GM18907 (cell line): Measurements from ENCODE around the gene MALL.
A peak's percentile ranks its signal among the peaks of the same experiment; 100 is the strongest.
"Not testable (repeated sequence)": the region's sequence is repeated elsewhere in the genome, so short reads cannot be mapped to it uniquely, and the experiment has no call there.

Experiments used
- ATAC-seq: cut with Tn5 transposase; IDR thresholded peaks from one replicate; pipeline ENCODE4 v1.9.1; 2021; ENCODE audit warnings: mild to moderate bottlenecking, moderate library complexity; ENCODE audit not compliant: unreplicated experiment

MALL gene

GRCh38 chr2:110115291-110116032 is at the start of gene MALL:
TSS of gene MALL (minus strand) at chr2:110115822. CDS start at chr2:110115792, 30 bp downstream.
- no peak for ATAC-seq

GRCh38 chr2:110157153-110157793 is 41.7 kb upstream of the MALL start:
- ATAC-seq, result peak; percentile 66

GRCh38 chr2:110154828-110155227 is 39.2 kb upstream of the MALL start:
- ATAC-seq, result not testable (repeated sequence)

- ATAC-seq, result not testable (repeated sequence)
Measured at GRCh38 chr2:110154188-110154587, 38.6 kb upstream of the MALL start.

GRCh38 chr2:110153416-110153815 is 37.8 kb upstream of the MALL start:
- no peak for ATAC-seq

GRCh38 chr2:110152943-110153342 is 37.3 kb upstream of the MALL start:
- ATAC-seq, result no peak

GRCh38 chr2:110149330-110150220 is 34.0 kb upstream of the MALL start:
- no peak for ATAC-seq

- ATAC-seq, result no peak
Measured at GRCh38 chr2:110146945-110147332, 31.3 kb upstream of the MALL start.

- ATAC-seq, result no peak
Measured at GRCh38 chr2:110146183-110146944, 30.7 kb upstream of the MALL start.

- ATAC-seq, result peak; percentile 66
Measured at GRCh38 chr2:110143982-110144381, 28.4 kb upstream of the MALL start.

- no peak for ATAC-seq
Measured at GRCh38 chr2:110140401-110140800, 24.8 kb upstream of the MALL start.

GRCh38 chr2:110134025-110134424 is 18.4 kb upstream of the MALL start:
- ATAC-seq, result no peak

- ATAC-seq, result no peak
Measured at GRCh38 chr2:110131166-110131565, 15.5 kb upstream of the MALL start.

GRCh38 chr2:110130757-110131156 is 15.1 kb upstream of the MALL start:
- no peak for ATAC-seq

- ATAC-seq, result no peak
Measured at GRCh38 chr2:110126906-110127305, 11.3 kb upstream of the MALL start.

- no peak for ATAC-seq
Measured at GRCh38 chr2:110126086-110126773, 10.6 kb upstream of the MALL start.

GRCh38 chr2:110124939-110125691 is 9.5 kb upstream of the MALL start:
- no peak for ATAC-seq

- no peak for ATAC-seq
Measured at GRCh38 chr2:110124038-110124825, 8.6 kb upstream of the MALL start.

- no peak for ATAC-seq
Measured at GRCh38 chr2:110121592-110121991, 6.0 kb upstream of the MALL start.
